Activated naive CD4-positive, alpha-beta T cell treated with anti-CD3 and anti-CD28 coated beads, Interleukin-2, amount 10 ng/mL, durations not matched to agents 7 days and 5 days (primary cell): ENCODE measurements around the gene SLC25A26.

ENCODE experiments used
- CTCF ChIA-PET: fragments of 350-600 bp; sonication (Branson Sonifier 250); formaldehyde crosslinking; loops from one replicate; lab custom pipeline; 2021; ENCODE audit warnings: antibody characterized with exemption; lab: Charles Lee
- DNase-seq: peaks from one replicate; pipeline ENCODE4 v3.0.0-alpha.2; 2020
- H3K27ac Mint-ChIP-seq: one replicate; pipeline ENCODE4 v1.8.0; 2021; ENCODE audit warnings: mild to moderate bottlenecking, moderate library complexity, mixed read lengths
- H3K27me3 Mint-ChIP-seq: one replicate; pipeline ENCODE4 v1.8.0; 2021; ENCODE audit warnings: mild to moderate bottlenecking, mixed read lengths
- H3K36me3 Mint-ChIP-seq: one replicate; pipeline ENCODE4 v1.8.0; 2021; ENCODE audit warnings: mixed read lengths
- H3K4me1 Mint-ChIP-seq: one replicate; pipeline ENCODE4 v1.8.0; 2021; ENCODE audit warnings: mixed read lengths
- H3K4me3 Mint-ChIP-seq: one replicate; pipeline ENCODE4 v1.8.0; 2021; ENCODE audit warnings: mild to moderate bottlenecking, moderate library complexity, mixed read lengths
- H3K9me3 Mint-ChIP-seq: one replicate; pipeline ENCODE4 v1.8.0; 2021; ENCODE audit warnings: mixed read lengths

Gene SLC25A26

GRCh38 chr3:66365080-66365479 lies 144.3 kb downstream of the SLC25A26 start:
- Mint-ChIP-seq H3K36me3 (no peaks in the 10 kb centered on the region), H3K27me3 (no peaks in the 10 kb centered on the region), H3K4me1 (no peaks in the 10 kb centered on the region), H3K27ac (no peak overlapping the region), H3K4me3 (no peak overlapping the region), H3K9me3 (no peaks in the 10 kb centered on the region)
- DNase-seq: no peak
- CTCF ChIA-PET: no interaction called here

- Mint-ChIP-seq H3K4me3 (no peak overlapping the region), H3K27ac (no peak overlapping the region), H3K27me3 (no peaks in the 10 kb centered on the region), H3K9me3 (no peaks in the 10 kb centered on the region), H3K36me3 (peaks cover 2% of the 10 kb centered on the region), H3K4me1 (no peaks in the 10 kb centered on the region)
- CTCF ChIA-PET: no interaction called here
- no peak for DNase-seq
These were observed 145.9 kb downstream of the SLC25A26 start for GRCh38 chr3:66366747-66367146.

- Mint-ChIP-seq H3K4me1 (no peaks in the 10 kb centered on the region), H3K27ac (no peak overlapping the region), H3K4me3 (no peak overlapping the region), H3K27me3 (no peaks in the 10 kb centered on the region), H3K36me3 (peaks cover 2% of the 10 kb centered on the region), H3K9me3 (no peaks in the 10 kb centered on the region)
- no peak for DNase-seq
- CTCF ChIA-PET: interaction anchor here (1.8 kb wide), 1 partner anchor 11 kb away, joined by 4 read pairs; no protein-coding TSS in a partner anchor
These were observed 147.2 kb downstream of the SLC25A26 start for GRCh38 chr3:66367979-66368378.

GRCh38 chr3:66370179-66370578 lies 149.4 kb downstream of the SLC25A26 start:
- no peak for DNase-seq
- Mint-ChIP-seq H3K27me3 (no peaks in the 10 kb centered on the region), H3K27ac (no peak overlapping the region), H3K4me1 (no peaks in the 10 kb centered on the region), H3K9me3 (no peaks in the 10 kb centered on the region), H3K36me3 (peaks cover 8% of the 10 kb centered on the region), H3K4me3 (no peak overlapping the region)
- CTCF ChIA-PET: interaction anchor here (1.0 kb wide), 1 partner anchor 93 kb away, joined by 3 read pairs; no protein-coding TSS in a partner anchor

GRCh38 chr3:66371432-66371831 lies 150.6 kb downstream of the SLC25A26 start:
- Mint-ChIP-seq H3K9me3 (no peaks in the 10 kb centered on the region), H3K4me1 (no peaks in the 10 kb centered on the region), H3K27me3 (no peaks in the 10 kb centered on the region), H3K4me3 (no peak overlapping the region), H3K27ac (no peak overlapping the region), H3K36me3 (peaks cover 12% of the 10 kb centered on the region)
- DNase-seq: no peak
- CTCF ChIA-PET: interaction anchor here (0.6 to 1.4 kb wide), 2 partner anchors 87 to 118 kb away, joined by 3 read pairs; no protein-coding TSS in a partner anchor

GRCh38 chr3:66372681-66373350 lies 152.0 kb downstream of the SLC25A26 start:
- H3K27me3 Mint-ChIP-seq: no peaks in the 10 kb centered on the region
- CTCF ChIA-PET: interaction anchor here (0.7 to 1.5 kb wide), 5 partner anchors 18 to 450 kb away, joined by 3 to 5 read pairs (median 3); no protein-coding TSS in a partner anchor
- H3K4me1 Mint-ChIP-seq: peaks cover 3% of the 10 kb centered on the region
- H3K36me3 Mint-ChIP-seq: peaks cover 23% of the 10 kb centered on the region
- DNase-seq: peak; percentile 49
- H3K27ac Mint-ChIP-seq: no peak overlapping the region
- H3K4me3 Mint-ChIP-seq: no peak overlapping the region
- H3K9me3 Mint-ChIP-seq: no peaks in the 10 kb centered on the region

- Mint-ChIP-seq H3K27me3 (no peaks in the 10 kb centered on the region), H3K27ac (no peak overlapping the region), H3K4me1 (peaks cover 14% of the 10 kb centered on the region), H3K9me3 (no peaks in the 10 kb centered on the region), H3K4me3 (no peak overlapping the region), H3K36me3 (peaks cover 54% of the 10 kb centered on the region)
- DNase-seq: no peak
- CTCF ChIA-PET: interaction anchor here (2.2 to 2.7 kb wide), 3 partner anchors 18 to 446 kb away, joined by 7 to 17 read pairs (median 8); no protein-coding TSS in a partner anchor
These were observed 155.8 kb downstream of the SLC25A26 start for GRCh38 chr3:66376568-66376967.

GRCh38 chr3:66377800-66378199 lies 157.0 kb downstream of the SLC25A26 start:
- Mint-ChIP-seq H3K4me3 (no peak overlapping the region), H3K9me3 (no peaks in the 10 kb centered on the region), H3K36me3 (peaks cover 64% of the 10 kb centered on the region), H3K27me3 (no peaks in the 10 kb centered on the region), H3K27ac (peak overlapping the region; percentile 70), H3K4me1 (peaks cover 14% of the 10 kb centered on the region)
- no peak for DNase-seq
- CTCF ChIA-PET: interaction anchor here (0.7 to 2.7 kb wide), 16 partner anchors 10 to 445 kb away, joined by 3 to 17 read pairs (median 6); no protein-coding TSS in a partner anchor

- Mint-ChIP-seq H3K4me1 (peaks cover 14% of the 10 kb centered on the region), H3K4me3 (no peak overlapping the region), H3K27me3 (no peaks in the 10 kb centered on the region), H3K36me3 (peaks cover 66% of the 10 kb centered on the region), H3K27ac (peak overlapping the region; percentile 70), H3K9me3 (no peaks in the 10 kb centered on the region)
- DNase-seq: no peak
- CTCF ChIA-PET: interaction anchor here (0.7 to 2.7 kb wide), 16 partner anchors 10 to 444 kb away, joined by 3 to 17 read pairs (median 6); no protein-coding TSS in a partner anchor
These were observed 157.5 kb downstream of the SLC25A26 start for GRCh38 chr3:66378256-66378655.

- CTCF ChIA-PET: interaction anchor here (1.4 to 2.3 kb wide), 3 partner anchors 12 to 28 kb away, joined by 4 to 7 read pairs (median 5); no protein-coding TSS in a partner anchor
- Mint-ChIP-seq H3K4me1 (peaks cover 14% of the 10 kb centered on the region), H3K36me3 (peaks cover 75% of the 10 kb centered on the region), H3K4me3 (no peak overlapping the region), H3K27me3 (no peaks in the 10 kb centered on the region), H3K27ac (no peak overlapping the region), H3K9me3 (no peaks in the 10 kb centered on the region)
- no peak for DNase-seq
These were observed 158.8 kb downstream of the SLC25A26 start for GRCh38 chr3:66379565-66379964.

GRCh38 chr3:66380200-66380932 lies 159.6 kb downstream of the SLC25A26 start:
- Mint-ChIP-seq H3K4me1 (peaks cover 14% of the 10 kb centered on the region), H3K9me3 (no peaks in the 10 kb centered on the region), H3K36me3 (peaks cover 81% of the 10 kb centered on the region), H3K4me3 (no peak overlapping the region), H3K27ac (no peak overlapping the region), H3K27me3 (no peaks in the 10 kb centered on the region)
- no peak for DNase-seq
- CTCF ChIA-PET: no interaction called here

GRCh38 chr3:66381626-66382025 lies 160.8 kb downstream of the SLC25A26 start:
- Mint-ChIP-seq H3K4me1 (peaks cover 14% of the 10 kb centered on the region), H3K4me3 (no peak overlapping the region), H3K27me3 (no peaks in the 10 kb centered on the region), H3K27ac (no peak overlapping the region), H3K9me3 (peaks cover 3% of the 10 kb centered on the region), H3K36me3 (peaks cover 88% of the 10 kb centered on the region)
- no peak for DNase-seq
- CTCF ChIA-PET: no interaction called here

- Mint-ChIP-seq H3K36me3 (peaks cover 89% of the 10 kb centered on the region), H3K9me3 (peaks cover 3% of the 10 kb centered on the region), H3K4me3 (no peak overlapping the region), H3K27me3 (no peaks in the 10 kb centered on the region), H3K4me1 (peaks cover 14% of the 10 kb centered on the region), H3K27ac (no peak overlapping the region)
- no peak for DNase-seq
- CTCF ChIA-PET: interaction anchor here (1.0 kb wide), 1 partner anchor 128 kb away, joined by 3 read pairs; no protein-coding TSS in a partner anchor
These were observed 161.3 kb downstream of the SLC25A26 start for GRCh38 chr3:66382142-66382541.

- CTCF ChIA-PET: interaction anchor here (1.0 kb wide), 1 partner anchor 129 kb away, joined by 3 read pairs; no protein-coding TSS in a partner anchor
- peaks cover 3% of the 10 kb centered on the region for H3K9me3 Mint-ChIP-seq
- H3K4me3 Mint-ChIP-seq: no peak overlapping the region
- H3K36me3 Mint-ChIP-seq: peaks cover 86% of the 10 kb centered on the region
- no peak for DNase-seq
- H3K27ac Mint-ChIP-seq: no peak overlapping the region
- H3K27me3 Mint-ChIP-seq: no peaks in the 10 kb centered on the region
- H3K4me1 Mint-ChIP-seq: peaks cover 9% of the 10 kb centered on the region
These were observed 162.2 kb downstream of the SLC25A26 start for GRCh38 chr3:66383023-66383422.
